ENCODE measurements around the gene POLE3. TPM values are rescaled to one million over a fixed set of nuclear protein-coding genes. Genes with fewer than 3 reads are reported as not detected.
"Not testable (repeated sequence)": the region's sequence is repeated elsewhere in the genome, so short reads cannot be mapped to it uniquely, and the experiment has no call there.

Gene POLE3
- total RNA-seq, 1 experiment from 2014 or later = 114 TPM

DNA sequence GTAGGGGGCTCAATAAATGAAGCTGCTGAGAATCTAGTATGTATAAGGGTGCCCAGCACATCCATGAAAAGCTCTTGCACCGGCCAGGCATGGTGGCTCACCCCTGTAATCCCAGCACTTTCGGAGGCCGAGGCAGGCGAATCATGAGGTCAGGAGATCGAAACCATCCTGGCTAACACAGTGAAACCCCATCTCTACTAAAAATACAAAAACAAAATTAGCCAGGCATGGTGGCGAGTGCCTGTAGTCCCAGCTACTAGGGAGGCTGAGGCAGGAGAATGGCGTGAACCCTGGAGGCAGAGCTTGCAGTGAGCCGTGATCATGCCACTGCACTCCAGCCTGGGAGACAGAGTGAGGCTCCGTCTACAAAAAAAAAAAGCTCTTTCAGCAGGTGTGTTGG, 4.1 kb downstream of the POLE3 start:
- DNase-seq (ENCODE audit: low read depth) = not testable (repeated sequence)

DNA sequence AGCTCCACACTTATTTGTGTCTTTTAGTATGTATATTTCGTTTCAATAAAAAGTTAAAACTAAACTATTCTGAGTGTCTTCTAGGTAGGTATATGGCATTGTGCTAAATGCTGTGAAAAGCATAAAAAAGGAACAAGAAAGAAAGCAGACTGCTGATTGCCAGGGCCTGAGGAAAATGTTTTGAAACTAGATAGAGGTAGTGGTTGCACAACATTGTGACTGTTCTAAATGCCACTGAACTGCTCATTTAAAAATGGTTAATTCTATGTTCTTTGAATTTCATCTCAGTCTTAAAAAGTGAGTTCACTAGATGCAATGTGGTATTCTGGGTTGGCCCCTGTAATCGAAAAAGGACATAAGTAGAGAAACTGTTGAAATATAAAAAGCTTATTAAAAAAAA, 6.8 kb downstream of the POLE3 start:
- no peak for DNase-seq (ENCODE audit: low read depth)

DNA sequence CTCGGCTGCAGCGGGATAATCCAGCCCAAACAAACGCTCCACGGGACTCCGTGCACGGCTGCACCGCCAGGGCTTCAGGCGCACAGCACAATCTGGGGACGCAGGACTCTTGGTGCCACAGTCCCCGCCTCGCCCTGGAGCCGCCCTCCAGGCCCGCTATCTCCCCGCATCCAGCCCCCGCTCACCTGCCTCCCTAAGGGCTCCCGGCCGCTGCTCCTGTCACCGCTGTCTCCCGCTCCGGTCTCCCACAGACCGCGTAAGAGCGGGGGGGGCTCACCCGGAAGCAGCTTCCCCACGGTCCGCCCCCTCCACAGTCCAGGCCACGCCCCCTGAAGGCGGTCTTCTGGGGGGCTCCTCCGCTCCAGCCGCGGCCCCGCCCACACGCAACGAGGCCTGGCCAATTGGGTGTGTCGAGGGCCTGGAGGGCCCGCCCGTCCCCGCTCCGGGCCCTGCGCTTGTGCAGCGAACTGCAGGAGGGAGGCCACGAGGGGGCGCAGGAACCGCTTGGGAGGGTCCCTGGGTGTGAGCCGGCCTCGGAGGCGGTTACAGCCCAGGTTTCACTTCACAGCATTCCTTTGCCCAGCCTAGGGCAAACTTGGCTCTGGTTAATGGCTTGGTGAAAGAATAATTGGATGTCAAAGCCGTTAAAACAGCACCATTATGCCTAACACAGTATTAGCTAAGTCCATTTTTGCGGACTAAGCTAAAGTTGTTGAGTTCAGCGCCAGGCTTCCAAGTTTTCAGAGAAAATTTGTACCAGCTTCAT, 9.3 kb downstream of the POLE3 start, which contains the start of gene ALAD:
Gene ALAD, minus strand, starts transcription at position 258 of the 766 bp plus-strand sequence. CDS start 7,725 bp downstream, outside the sequence.
- peak; percentile 98 for DNase-seq (ENCODE audit: low read depth)

DNA sequence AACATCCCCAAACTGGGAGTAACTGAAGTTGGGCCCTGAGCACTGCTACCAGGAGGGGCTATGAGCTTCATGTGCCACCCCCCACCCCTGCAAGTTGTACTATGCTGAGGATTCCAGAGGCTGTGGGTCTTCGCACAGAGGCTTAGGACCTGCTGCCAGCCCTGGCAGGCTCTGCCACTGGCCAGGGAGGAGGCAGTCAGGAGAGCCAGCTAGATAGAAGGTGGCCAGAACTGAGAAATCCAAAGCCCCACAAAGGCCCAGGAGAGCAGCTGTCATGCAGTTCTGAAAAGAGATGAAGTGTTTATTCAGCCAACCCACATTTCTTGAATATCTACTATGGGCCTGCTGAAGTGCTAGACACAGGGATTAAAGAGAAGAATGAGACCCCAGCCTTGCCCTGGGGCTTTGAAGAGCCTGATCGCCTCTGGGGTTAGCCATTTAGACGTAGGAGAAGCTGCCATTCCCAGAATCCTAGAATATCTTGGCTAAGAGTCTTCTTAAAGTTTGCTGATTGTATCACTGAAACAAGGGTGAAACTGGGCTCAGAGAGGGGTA, 10.8 kb downstream of the POLE3 start:
- no peak for DNase-seq (ENCODE audit: low read depth)

DNA sequence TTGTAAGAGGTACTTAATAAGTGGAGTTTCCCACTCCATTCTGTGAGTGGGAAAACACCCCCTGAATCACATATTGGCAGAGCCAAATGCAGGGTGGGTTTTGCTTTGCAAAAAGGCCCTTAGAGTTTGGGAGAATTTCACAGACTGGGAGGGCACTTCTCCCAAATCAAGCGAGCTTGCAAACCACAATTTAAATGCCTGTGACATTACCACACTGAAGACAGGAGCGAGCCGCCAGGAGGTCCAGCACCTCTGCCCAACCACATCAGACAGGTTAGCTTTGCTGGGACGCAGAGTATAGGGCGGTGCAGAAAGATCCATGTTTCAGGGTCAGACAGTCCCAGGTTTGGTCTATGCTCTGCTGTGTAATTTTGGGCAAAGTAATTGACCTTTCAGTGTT, 11.7 kb downstream of the POLE3 start:
- DNase-seq (ENCODE audit: low read depth) = no peak

DNA sequence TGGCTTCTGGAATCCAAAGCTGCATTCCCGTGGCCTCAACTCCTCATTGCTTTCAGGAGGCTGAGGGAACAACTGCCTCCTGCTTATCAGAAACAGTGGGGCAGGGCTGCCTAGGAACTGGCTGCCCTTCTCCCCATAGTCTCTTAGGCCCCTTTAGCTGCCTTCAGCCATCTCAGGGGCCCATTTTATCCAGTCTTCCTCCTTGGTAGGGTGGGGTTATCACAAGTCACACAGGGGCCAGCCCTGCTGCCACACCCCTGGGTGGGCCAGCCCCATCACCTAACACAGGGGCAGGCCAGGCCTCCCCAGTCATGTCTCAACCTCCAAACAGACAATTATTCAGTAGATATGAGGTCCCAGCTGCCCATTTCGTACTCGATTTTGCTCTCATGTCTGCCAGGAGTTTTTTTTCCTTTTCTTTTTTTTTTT, 13.3 kb downstream of the POLE3 start:
- no peak for DNase-seq (ENCODE audit: low read depth)

- no peak for DNase-seq (ENCODE audit: low read depth)
These were observed 15.2 kb downstream of the POLE3 start for GRCh38 chr9:113395000-113395861.

DNA sequence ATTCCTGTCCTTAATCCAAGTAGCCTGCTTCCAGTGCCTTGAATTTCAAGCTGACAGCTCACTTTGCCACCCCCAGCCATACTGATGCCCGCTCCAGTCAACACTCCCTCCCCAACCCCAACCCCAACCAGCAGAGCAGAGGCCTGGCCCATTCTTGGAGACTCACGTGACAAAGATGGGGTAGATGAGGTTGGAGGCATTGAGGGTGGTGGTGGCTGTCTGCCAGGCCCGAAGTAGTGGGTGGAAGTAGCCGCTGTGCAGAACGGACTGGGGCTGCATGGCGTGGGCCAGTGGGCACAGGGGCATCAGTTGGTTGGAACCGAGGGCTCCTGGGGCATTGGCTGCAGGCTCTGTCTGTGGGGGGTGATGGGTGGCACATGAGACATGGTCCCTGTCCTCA, 17.2 kb downstream of the POLE3 start:
- no peak for DNase-seq (ENCODE audit: low read depth)

DNA sequence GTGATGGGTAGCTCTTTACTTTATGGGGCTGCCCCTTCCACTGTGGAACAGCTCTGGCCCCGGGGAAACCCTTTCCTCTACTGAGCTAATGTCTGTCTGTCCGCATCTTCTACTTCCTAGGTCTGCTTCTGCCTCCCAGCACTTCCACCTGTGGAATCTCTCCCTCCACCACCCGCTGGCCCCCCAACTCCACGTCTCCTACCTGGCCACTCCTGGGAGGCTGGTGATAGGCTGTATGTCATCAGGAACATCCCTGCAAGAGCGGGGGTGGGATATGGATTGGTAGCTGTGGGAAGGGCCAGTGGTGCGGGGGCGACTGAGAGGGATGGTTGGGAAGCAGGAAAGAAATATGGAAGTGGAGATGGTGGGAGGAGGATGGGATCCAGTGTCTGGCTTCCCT, 18.6 kb downstream of the POLE3 start:
- DNase-seq (ENCODE audit: low read depth) = no peak

- DNase-seq (ENCODE audit: low read depth) = no peak
These were observed 20.1 kb downstream of the POLE3 start for GRCh38 chr9:113390192-113390960.

DNA sequence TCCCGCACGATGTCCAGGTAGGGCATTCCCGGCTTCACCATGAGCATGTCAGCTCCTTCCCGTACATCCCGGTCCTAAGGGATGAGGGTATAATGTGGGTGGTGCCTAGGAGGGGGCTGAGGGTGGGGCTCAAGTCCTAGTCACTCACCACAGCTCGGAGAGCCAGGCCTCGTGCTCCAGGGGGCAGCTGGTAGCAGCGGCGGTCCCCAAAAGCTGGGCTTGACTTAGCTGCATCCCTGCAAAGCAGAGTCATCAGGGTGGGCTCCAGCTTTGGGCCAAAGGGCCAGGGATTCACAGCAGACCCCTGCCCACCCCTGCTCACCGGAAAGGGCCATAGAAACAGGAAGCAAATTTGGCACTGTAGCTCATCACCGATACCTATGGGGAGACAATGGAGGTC, 21.0 kb downstream of the POLE3 start:
- DNase-seq (ENCODE audit: low read depth) = no peak

GRCh38 chr9:113388833-113389232, 21.6 kb downstream of the POLE3 start:
- DNase-seq (ENCODE audit: low read depth) = no peak

DNA sequence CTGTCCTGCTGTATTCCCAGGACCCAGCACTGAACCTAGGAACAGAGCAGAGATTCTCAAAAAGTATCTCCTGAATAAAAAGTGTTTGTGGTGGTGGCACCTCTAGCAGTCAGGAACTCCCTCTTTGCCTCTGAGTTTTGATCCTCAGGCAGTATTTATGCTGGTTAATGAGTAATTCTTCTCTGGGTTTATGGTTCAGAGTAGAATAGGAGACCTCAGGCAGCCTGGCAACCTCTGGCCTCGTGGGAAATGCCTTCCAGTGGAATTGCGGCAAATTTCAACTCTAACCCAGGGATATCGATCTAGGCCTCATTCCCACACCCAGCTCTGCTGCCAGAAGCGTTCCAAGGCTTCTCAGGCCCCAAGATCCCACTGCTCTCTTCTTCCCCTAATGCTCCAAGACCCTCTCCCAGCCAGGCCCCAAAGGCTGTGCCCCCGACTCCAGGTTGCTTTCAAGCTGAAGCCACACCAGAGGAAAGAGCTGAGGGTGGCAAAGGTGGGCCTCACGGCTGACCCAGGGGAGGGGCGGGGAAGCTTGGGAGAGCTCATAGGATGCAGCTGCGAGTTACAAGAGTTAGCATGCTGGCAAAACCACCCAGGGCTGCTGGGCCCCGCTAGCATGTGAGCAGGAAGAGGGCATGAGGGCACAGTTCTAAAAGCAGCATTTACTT, 22.8 kb downstream of the POLE3 start:
- DNase-seq (ENCODE audit: low read depth) = no peak

GRCh38 chr9:113386571-113387393, 23.7 kb downstream of the POLE3 start:
- DNase-seq (ENCODE audit: low read depth) = no peak

DNA sequence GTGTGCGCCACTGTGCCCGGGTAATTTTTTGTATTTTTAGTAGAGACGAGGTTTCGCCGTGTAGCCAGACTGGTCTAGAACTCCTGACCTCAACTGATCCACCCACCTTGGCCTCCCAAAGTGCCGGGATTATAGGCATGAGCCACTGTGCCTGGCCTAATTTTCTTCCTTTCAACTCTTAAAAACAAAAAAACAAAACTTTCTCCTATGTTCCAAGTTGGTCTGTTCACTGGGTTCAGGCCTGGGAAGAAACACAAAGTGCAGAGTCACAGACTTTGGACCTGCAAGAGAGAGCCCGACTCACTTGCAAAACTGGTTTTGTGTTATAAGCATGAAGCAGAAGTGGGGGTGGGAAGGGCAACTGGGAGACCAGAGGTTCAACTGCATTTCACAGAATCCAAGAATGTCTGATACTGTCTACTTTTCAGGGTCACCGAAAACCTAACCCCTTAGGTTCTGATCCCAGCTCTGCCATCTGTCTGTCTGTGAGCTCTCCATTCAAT, 28.5 kb downstream of the POLE3 start:
- DNase-seq (ENCODE audit: low read depth) = no peak

DNA sequence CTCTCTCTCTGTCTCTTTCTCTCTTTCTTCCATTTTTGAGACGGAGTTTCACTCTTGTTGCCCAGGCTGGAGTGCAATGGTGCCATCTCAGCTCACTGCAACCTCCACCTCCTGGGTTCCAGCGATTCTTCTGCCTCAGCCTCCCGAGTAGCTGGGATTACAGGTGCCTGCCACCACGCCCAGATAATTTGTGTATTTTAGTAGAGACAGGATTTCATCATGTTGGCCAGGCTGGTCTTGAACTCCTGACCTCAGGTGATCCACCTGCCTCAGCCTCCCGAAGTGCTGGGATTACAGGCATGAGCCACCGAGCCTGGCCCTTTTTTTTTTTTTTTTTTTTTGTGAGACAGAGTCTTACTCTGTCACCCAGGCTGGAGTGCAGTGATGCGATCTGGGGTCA, 29.0 kb downstream of the POLE3 start:
- not testable (repeated sequence) for DNase-seq (ENCODE audit: low read depth)

DNA sequence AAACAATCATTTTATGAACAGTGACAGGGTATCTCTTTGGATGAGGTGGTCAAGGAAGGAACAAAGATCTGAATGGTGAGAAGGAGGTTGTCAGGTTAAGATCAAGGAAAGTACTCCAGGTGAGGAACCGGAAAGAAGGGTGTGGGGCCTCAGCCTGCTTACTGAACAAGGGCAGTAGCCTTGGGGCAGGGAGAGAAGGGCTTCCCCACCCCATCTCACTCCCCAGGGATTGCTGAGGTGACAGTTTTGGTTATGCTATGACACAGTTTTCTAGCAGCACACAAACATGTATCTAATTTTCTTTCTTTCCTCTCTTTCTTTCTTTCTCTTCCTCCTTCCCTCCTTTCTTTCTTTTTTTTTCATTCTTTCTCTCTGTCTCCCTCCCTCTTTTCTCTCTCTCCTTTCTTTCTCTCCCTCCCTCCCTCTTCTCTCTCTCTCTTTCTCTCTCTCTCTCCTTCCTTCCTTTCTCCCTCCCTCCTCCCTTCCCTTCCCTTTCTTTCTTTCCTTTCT, 29.6 kb downstream of the POLE3 start:
- DNase-seq (ENCODE audit: low read depth) = no peak

DNA sequence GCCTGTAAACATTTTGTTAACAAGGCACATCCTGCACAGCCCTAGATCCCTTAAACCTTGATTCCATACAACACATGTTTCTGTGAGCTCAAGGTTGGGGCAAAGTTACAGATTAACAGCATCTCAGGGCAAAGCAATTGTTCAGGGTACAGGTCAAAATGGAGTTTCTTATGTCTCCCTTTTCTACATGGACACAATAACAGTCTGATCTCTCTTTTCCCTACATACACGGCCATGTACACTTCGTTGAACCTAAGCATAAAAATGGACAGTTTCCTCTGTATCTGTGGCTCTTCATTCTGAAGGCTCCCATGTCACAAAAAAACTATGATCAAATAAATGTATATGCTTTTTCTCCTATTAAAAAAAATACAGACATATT, 30.7 kb downstream of the POLE3 start:
- DNase-seq (ENCODE audit: low read depth) = not testable (repeated sequence)

GRCh38 chr9:113379094-113379828, 31.2 kb downstream of the POLE3 start:
- not testable (repeated sequence) for DNase-seq (ENCODE audit: low read depth)
